ENCODE results near the gene FAR2. TPM values are rescaled to one million over a fixed set of nuclear protein-coding genes. Genes with fewer than 3 reads are reported as not detected.

FAR2 gene
- total RNA-seq, 1 experiment from 2014 or later, result 10.7 TPM

GRCh38 chr12:29191267-29191850 lies 42.3 kb downstream of the FAR2 start:
- ChIA-PET CTCF (no interaction called here), POLR2A (ENCODE audit: low non-redundant PET) (interaction anchor here (0.7 kb wide), 1 partner anchor 15 kb away, joined by 4 read pairs; no protein-coding TSS in a partner anchor)
- DNase-seq (ENCODE audit: low spot score), result no peak
- BruUV-seq (replicated peaks), result no TSS peak
- no peak for TF ChIP-seq EZH2 (IDR thresholded peaks at IDR 0.05; ENCODE audit: borderline replicate concordance, low read depth, low read length, poor library complexity, severe bottlenecking)
- TF ChIP-seq, protein P1, sequence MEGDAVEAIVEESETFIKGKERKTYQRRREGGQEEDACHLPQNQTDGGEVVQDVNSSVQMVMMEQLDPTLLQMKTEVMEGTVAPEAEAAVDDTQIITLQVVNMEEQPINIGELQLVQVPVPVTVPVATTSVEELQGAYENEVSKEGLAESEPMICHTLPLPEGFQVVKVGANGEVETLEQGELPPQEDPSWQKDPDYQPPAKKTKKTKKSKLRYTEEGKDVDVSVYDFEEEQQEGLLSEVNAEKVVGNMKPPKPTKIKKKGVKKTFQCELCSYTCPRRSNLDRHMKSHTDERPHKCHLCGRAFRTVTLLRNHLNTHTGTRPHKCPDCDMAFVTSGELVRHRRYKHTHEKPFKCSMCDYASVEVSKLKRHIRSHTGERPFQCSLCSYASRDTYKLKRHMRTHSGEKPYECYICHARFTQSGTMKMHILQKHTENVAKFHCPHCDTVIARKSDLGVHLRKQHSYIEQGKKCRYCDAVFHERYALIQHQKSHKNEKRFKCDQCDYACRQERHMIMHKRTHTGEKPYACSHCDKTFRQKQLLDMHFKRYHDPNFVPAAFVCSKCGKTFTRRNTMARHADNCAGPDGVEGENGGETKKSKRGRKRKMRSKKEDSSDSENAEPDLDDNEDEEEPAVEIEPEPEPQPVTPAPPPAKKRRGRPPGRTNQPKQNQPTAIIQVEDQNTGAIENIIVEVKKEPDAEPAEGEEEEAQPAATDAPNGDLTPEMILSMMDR (conservative IDR thresholded peaks at IDR 0.05; ENCODE audit: low read depth, low read length), result no peak
- Histone ChIP-seq H3K27me3 (replicated peaks; ENCODE audit: insufficient read depth, low read depth, low read length, poor library complexity) (no peaks in the 10 kb centered on the region), H3K36me3 (ENCODE audit: insufficient read depth, low read length, poor library complexity, severe bottlenecking) (no peaks in the 10 kb centered on the region), H3K4me3 (ENCODE audit: low read depth, low read length, poor library complexity, severe bottlenecking) (no peak overlapping the region), H3K4me1 (ENCODE audit: insufficient read depth, low read length, poor library complexity, severe bottlenecking) (no peaks in the 10 kb centered on the region), H3K9me3 (ENCODE audit: low read depth, low read length, poor library complexity, severe bottlenecking) (no peaks in the 10 kb centered on the region), H3K27ac (ENCODE audit: low read depth, low read length, poor library complexity, severe bottlenecking) (no peak overlapping the region)
- intact Hi-C loops (cut with micrococcal nuclease; ENCODE audit: unreplicated experiment), result no loop called here

DNA sequence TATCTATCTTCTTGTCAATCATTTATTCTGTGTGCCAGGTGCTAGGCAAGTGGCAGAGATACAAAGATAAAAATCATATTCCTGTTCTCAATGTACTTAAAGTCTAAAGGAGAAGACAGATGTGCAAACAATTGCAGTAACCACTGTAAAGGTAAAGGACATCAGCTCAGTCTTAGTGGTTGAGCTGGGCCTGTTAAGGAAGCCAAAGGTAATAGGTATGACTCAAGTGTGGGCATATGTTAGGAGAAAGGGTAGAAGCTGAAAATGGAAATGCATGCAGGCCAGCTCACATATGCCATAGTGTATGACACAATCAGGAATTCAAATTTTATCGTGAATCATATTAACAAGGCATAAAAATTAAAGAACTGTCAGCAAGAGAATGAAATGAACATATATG lies 49.8 kb downstream of the FAR2 start:
- Histone ChIP-seq H3K4me3 (ENCODE audit: low read depth, low read length, poor library complexity, severe bottlenecking) (no peak overlapping the region), H3K9me3 (ENCODE audit: low read depth, low read length, poor library complexity, severe bottlenecking) (no peaks in the 10 kb centered on the region), H3K27ac (ENCODE audit: low read depth, low read length, poor library complexity, severe bottlenecking) (no peak overlapping the region), H3K4me1 (ENCODE audit: insufficient read depth, low read length, poor library complexity, severe bottlenecking) (no peaks in the 10 kb centered on the region), H3K36me3 (ENCODE audit: insufficient read depth, low read length, poor library complexity, severe bottlenecking) (no peaks in the 10 kb centered on the region), H3K27me3 (replicated peaks; ENCODE audit: insufficient read depth, low read depth, low read length, poor library complexity) (no peaks in the 10 kb centered on the region)
- BruUV-seq (replicated peaks), result no TSS peak
- intact Hi-C loops (cut with micrococcal nuclease; ENCODE audit: unreplicated experiment), result no loop called here
- TF ChIP-seq, protein P1 (conservative IDR thresholded peaks at IDR 0.05; ENCODE audit: low read depth, low read length), result no peak
- no peak for TF ChIP-seq EZH2 (IDR thresholded peaks at IDR 0.05; ENCODE audit: borderline replicate concordance, low read depth, low read length, poor library complexity, severe bottlenecking)
- ChIA-PET POLR2A (ENCODE audit: low non-redundant PET) (no interaction called here), CTCF (no interaction called here)
- no peak for DNase-seq (ENCODE audit: low spot score)

DNA sequence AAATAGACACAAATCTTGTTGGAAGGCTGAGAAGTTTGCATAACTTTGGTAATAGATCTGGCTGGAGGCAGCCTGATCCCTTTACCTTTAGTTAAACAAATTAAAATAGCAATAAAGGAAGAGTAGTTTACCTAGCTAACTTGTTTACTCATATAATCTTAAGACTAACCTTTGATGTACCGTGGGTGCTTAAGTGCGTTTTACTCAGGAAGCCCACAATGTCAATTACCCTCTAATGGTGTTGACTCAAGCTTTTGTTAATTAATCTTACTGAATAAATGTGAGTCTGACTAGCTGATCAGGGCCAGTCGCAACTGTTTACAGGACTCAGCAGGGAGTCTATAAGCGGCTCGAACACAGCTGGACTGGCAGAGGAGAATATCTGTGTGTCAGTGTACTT lies 51.5 kb downstream of the FAR2 start:
- ChIA-PET CTCF (no interaction called here), POLR2A (ENCODE audit: low non-redundant PET) (interaction anchor here (0.5 kb wide), 1 partner anchor 42 kb away, joined by 3 read pairs; no protein-coding TSS in a partner anchor)
- H3K27ac ChIP-seq (ENCODE audit: low read depth, low read length, poor library complexity, severe bottlenecking), result no peak overlapping the region
- H3K4me3 ChIP-seq (ENCODE audit: low read depth, low read length, poor library complexity, severe bottlenecking), result no peak overlapping the region
- H3K4me1 ChIP-seq (ENCODE audit: insufficient read depth, low read length, poor library complexity, severe bottlenecking), result no peaks in the 10 kb centered on the region
- intact Hi-C loops (cut with micrococcal nuclease; ENCODE audit: unreplicated experiment), result no loop called here
- H3K9me3 ChIP-seq (ENCODE audit: low read depth, low read length, poor library complexity, severe bottlenecking), result no peaks in the 10 kb centered on the region
- no peaks in the 10 kb centered on the region for H3K36me3 ChIP-seq (ENCODE audit: insufficient read depth, low read length, poor library complexity, severe bottlenecking)
- no peaks in the 10 kb centered on the region for H3K27me3 ChIP-seq (replicated peaks; ENCODE audit: insufficient read depth, low read depth, low read length, poor library complexity)
- DNase-seq (ENCODE audit: low spot score), result no peak
- no TSS peak for BruUV-seq (replicated peaks)
- TF ChIP-seq, protein P1 (conservative IDR thresholded peaks at IDR 0.05; ENCODE audit: low read depth, low read length), result no peak
- no peak for TF ChIP-seq EZH2 (IDR thresholded peaks at IDR 0.05; ENCODE audit: borderline replicate concordance, low read depth, low read length, poor library complexity, severe bottlenecking)
